Measurements from ENCODE around the gene SS18. TPM values are rescaled to one million over a fixed set of nuclear protein-coding genes. Genes with fewer than 3 reads are reported as not detected.

The SS18 gene
- total RNA-seq, 2 donors from 2014 or later: 36.6 to 49.8 TPM

- 83 to 86% methylated on average over 8 of the region's 8 CpGs for WGBS, 2 donors
- H3K27me3 ChIP-seq: no peaks in the 10 kb centered on the region
- no peaks in the 10 kb centered on the region for H3K9me3 ChIP-seq
- ATAC-seq (no peak), DNase-seq (no peak)
- H3K4me3 ChIP-seq: no peak overlapping the region
- no peaks in the 10 kb centered on the region for H3K36me3 ChIP-seq (replicated peaks in 1 of 2; ENCODE audit: insufficient read depth in 1 of 2, low read depth in 2 of 2)
- no peak overlapping the region for H3K27ac ChIP-seq
- intact Hi-C loops (cut with DNase I): no loop called here
- no peaks in the 10 kb centered on the region for H3K4me1 ChIP-seq
- TF ChIP-seq POLR2A (IDR thresholded peaks at IDR 0.05): no peak
- TF ChIP-seq, protein P1, sequence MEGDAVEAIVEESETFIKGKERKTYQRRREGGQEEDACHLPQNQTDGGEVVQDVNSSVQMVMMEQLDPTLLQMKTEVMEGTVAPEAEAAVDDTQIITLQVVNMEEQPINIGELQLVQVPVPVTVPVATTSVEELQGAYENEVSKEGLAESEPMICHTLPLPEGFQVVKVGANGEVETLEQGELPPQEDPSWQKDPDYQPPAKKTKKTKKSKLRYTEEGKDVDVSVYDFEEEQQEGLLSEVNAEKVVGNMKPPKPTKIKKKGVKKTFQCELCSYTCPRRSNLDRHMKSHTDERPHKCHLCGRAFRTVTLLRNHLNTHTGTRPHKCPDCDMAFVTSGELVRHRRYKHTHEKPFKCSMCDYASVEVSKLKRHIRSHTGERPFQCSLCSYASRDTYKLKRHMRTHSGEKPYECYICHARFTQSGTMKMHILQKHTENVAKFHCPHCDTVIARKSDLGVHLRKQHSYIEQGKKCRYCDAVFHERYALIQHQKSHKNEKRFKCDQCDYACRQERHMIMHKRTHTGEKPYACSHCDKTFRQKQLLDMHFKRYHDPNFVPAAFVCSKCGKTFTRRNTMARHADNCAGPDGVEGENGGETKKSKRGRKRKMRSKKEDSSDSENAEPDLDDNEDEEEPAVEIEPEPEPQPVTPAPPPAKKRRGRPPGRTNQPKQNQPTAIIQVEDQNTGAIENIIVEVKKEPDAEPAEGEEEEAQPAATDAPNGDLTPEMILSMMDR (IDR thresholded peaks at IDR 0.05): no peak
Measured at GRCh38 chr18:25990473-25990872, 99.9 kb downstream of the SS18 start.

GRCh38 chr18:25985707-25986394 lies 104.6 kb downstream of the SS18 start:
- no peak for DNase-seq
- Histone ChIP-seq H3K27me3 (no peaks in the 10 kb centered on the region), H3K36me3 (replicated peaks in 1 of 2; ENCODE audit: insufficient read depth in 1 of 2, low read depth in 2 of 2) (no peaks in the 10 kb centered on the region), H3K9me3 (no peaks in the 10 kb centered on the region), H3K27ac (no peak overlapping the region), H3K4me1 (no peaks in the 10 kb centered on the region), H3K4me3 (no peak overlapping the region)
- no peak for ATAC-seq
- WGBS, 2 donors: 24 to 48% methylated on average over 1 of the region's 1 CpG
- intact Hi-C loops (cut with DNase I): no loop called here
- TF ChIP-seq POLR2A (IDR thresholded peaks at IDR 0.05): no peak
- TF ChIP-seq, protein P1 (IDR thresholded peaks at IDR 0.05): no peak

DNA sequence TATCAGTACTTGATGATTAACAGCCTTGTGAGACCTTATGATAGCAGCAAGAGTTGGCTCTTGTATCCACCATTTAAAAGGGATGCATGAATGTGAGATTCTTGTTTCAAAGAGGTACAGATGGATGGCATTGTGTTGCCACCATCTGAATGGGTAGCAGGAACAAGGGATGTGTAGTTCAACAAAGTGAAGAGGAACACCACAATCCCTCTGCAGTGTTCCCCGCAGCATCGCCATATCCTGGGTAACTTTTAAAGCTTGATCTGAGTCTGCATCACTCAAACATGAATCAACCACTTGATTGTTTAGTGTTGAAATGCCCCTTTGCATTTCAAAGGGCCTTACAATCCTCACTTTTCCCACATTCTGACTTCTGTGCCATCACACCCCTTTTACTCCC lies 106.7 kb downstream of the SS18 start:
- Histone ChIP-seq H3K4me3 (no peak overlapping the region), H3K36me3 (replicated peaks in 1 of 2; ENCODE audit: insufficient read depth in 1 of 2, low read depth in 2 of 2) (no peaks in the 10 kb centered on the region), H3K27me3 (no peaks in the 10 kb centered on the region), H3K27ac (no peak overlapping the region), H3K4me1 (no peaks in the 10 kb centered on the region), H3K9me3 (no peaks in the 10 kb centered on the region)
- ATAC-seq (no peak), DNase-seq (no peak)
- intact Hi-C loops (cut with DNase I): no loop called here
- TF ChIP-seq, protein P1 (IDR thresholded peaks at IDR 0.05): no peak
- no peak for TF ChIP-seq POLR2A (IDR thresholded peaks at IDR 0.05)
- 93 to 95% methylated on average over 2 of the region's 2 CpGs for WGBS, 2 donors

DNA sequence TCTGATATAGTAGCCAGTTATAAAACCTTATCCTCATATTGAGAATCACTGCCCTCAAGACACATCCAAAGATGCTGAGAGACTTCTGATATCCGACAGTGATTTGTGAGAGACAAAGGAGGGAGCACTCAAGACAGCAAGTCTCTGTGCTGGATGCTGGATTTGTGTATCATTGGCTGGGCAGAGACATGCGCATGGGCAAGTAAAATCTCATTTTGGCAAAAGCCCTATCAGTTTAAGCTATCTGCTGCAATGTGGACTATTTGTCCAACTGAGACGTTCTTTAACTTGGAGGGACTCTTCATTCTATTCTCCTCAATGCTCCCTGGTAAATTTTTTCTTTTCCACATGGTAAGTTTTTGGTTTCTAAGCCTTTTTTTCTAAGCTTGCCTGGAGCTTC lies 107.5 kb downstream of the SS18 start:
- intact Hi-C loops (cut with DNase I): no loop called here
- no peak overlapping the region for H3K27ac ChIP-seq
- no peak overlapping the region for H3K4me3 ChIP-seq
- TF ChIP-seq, protein P1 (IDR thresholded peaks at IDR 0.05): no peak
- TF ChIP-seq POLR2A (IDR thresholded peaks at IDR 0.05): no peak
- H3K36me3 ChIP-seq (replicated peaks in 1 of 2; ENCODE audit: insufficient read depth in 1 of 2, low read depth in 2 of 2): no peaks in the 10 kb centered on the region
- H3K9me3 ChIP-seq: no peaks in the 10 kb centered on the region
- H3K27me3 ChIP-seq: no peaks in the 10 kb centered on the region
- WGBS, 2 donors: 63 to 68% methylated on average over 3 of the region's 3 CpGs
- H3K4me1 ChIP-seq: no peaks in the 10 kb centered on the region
- no peak for DNase-seq
- ATAC-seq: no peak

GRCh38 chr18:25982153-25982552 lies 108.3 kb downstream of the SS18 start:
- H3K4me1 ChIP-seq: no peaks in the 10 kb centered on the region
- TF ChIP-seq POLR2A (IDR thresholded peaks at IDR 0.05): no peak
- TF ChIP-seq, protein P1 (IDR thresholded peaks at IDR 0.05): no peak
- intact Hi-C loops (cut with DNase I): no loop called here
- 23 to 47% methylated on average over 1 of the region's 1 CpG for WGBS, 2 donors
- H3K4me3 ChIP-seq: no peak overlapping the region
- no peaks in the 10 kb centered on the region for H3K27me3 ChIP-seq
- DNase-seq (no peak), ATAC-seq (no peak)
- H3K9me3 ChIP-seq: no peaks in the 10 kb centered on the region
- no peak overlapping the region for H3K27ac ChIP-seq
- H3K36me3 ChIP-seq (replicated peaks in 1 of 2; ENCODE audit: insufficient read depth in 1 of 2, low read depth in 2 of 2): no peaks in the 10 kb centered on the region

Measured in body of pancreas (tissue), 4 donors.